Measurements from ENCODE around the gene TIMP1.

The TIMP1 gene

DNA sequence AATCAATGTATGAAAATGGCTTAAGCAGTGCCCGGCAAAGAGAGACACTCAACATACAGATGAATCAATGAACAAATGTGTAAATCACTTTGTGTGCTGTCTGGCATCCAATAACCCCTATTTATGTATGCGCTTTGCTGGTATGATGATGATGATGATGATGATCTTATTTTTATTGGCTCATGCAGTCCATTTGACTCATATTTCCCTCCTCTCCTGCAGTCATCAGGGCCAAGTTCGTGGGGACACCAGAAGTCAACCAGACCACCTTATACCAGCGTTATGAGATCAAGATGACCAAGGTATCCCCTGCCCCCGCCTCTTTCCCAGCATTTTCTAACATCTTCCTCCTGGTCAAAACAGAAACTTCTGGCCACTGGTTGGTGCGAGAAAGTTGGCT is 2.5 kb downstream of the TIMP1 start:
- Histone ChIP-seq H3K27me3 (no peaks in the 10 kb centered on the region), H3K4me3 (ENCODE audit: low read depth, low read length) (no peak overlapping the region), H3K9me3 (no peaks in the 10 kb centered on the region), H3K4me1 (no peaks in the 10 kb centered on the region), H3K36me3 (no peaks in the 10 kb centered on the region)
- TF ChIP-seq, protein P1, sequence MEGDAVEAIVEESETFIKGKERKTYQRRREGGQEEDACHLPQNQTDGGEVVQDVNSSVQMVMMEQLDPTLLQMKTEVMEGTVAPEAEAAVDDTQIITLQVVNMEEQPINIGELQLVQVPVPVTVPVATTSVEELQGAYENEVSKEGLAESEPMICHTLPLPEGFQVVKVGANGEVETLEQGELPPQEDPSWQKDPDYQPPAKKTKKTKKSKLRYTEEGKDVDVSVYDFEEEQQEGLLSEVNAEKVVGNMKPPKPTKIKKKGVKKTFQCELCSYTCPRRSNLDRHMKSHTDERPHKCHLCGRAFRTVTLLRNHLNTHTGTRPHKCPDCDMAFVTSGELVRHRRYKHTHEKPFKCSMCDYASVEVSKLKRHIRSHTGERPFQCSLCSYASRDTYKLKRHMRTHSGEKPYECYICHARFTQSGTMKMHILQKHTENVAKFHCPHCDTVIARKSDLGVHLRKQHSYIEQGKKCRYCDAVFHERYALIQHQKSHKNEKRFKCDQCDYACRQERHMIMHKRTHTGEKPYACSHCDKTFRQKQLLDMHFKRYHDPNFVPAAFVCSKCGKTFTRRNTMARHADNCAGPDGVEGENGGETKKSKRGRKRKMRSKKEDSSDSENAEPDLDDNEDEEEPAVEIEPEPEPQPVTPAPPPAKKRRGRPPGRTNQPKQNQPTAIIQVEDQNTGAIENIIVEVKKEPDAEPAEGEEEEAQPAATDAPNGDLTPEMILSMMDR (IDR thresholded peaks at IDR 0.05; ENCODE audit: low read depth, low read length): no peak
- no peak for DNase-seq

- Histone ChIP-seq H3K4me3 (ENCODE audit: low read depth, low read length) (no peak overlapping the region), H3K4me1 (no peaks in the 10 kb centered on the region), H3K27me3 (no peaks in the 10 kb centered on the region), H3K9me3 (no peaks in the 10 kb centered on the region), H3K36me3 (no peaks in the 10 kb centered on the region)
- TF ChIP-seq, protein P1 (IDR thresholded peaks at IDR 0.05; ENCODE audit: low read depth, low read length): no peak
- DNase-seq: no peak
Observed at GRCh38 chrX:47585273-47585672, 3.0 kb downstream of the TIMP1 start.

GRCh38 chrX:47586043-47586787 is 4.0 kb downstream of the TIMP1 start:
- no peaks in the 10 kb centered on the region for H3K9me3 ChIP-seq
- H3K4me1 ChIP-seq: no peaks in the 10 kb centered on the region
- DNase-seq: no peak
- TF ChIP-seq, protein P1 (IDR thresholded peaks at IDR 0.05; ENCODE audit: low read depth, low read length): no peak
- H3K4me3 ChIP-seq (ENCODE audit: low read depth, low read length): no peak overlapping the region
- no peaks in the 10 kb centered on the region for H3K36me3 ChIP-seq
- H3K27me3 ChIP-seq: no peaks in the 10 kb centered on the region

GRCh38 chrX:47587091-47587891 is 5.1 kb downstream of the TIMP1 start:
- DNase-seq: no peak

GRCh38 chrX:47587906-47588735 is 5.9 kb downstream of the TIMP1 start:
- Histone ChIP-seq H3K9me3 (no peaks in the 10 kb centered on the region), H3K27me3 (no peaks in the 10 kb centered on the region), H3K4me1 (no peaks in the 10 kb centered on the region), H3K36me3 (no peaks in the 10 kb centered on the region), H3K4me3 (ENCODE audit: low read depth, low read length) (no peak overlapping the region)
- TF ChIP-seq, protein P1 (IDR thresholded peaks at IDR 0.05; ENCODE audit: low read depth, low read length): no peak
- no peak for DNase-seq

More at GRCh38 chrX:47587091-47587891, 5.1 kb downstream of the TIMP1 start:
- H3K9me3 ChIP-seq: no peaks in the 10 kb centered on the region
- no peak overlapping the region for H3K4me3 ChIP-seq (ENCODE audit: low read depth, low read length)
- no peaks in the 10 kb centered on the region for H3K36me3 ChIP-seq
- no peaks in the 10 kb centered on the region for H3K4me1 ChIP-seq
- no peaks in the 10 kb centered on the region for H3K27me3 ChIP-seq
- TF ChIP-seq, protein P1 (IDR thresholded peaks at IDR 0.05; ENCODE audit: low read depth, low read length): no peak

All from BE2C (cell line).